Dendritic cell treated with granulocyte-macrophage colony-stimulating factor and Interleukin-4, amounts not matched to agents 40 ng/mL and 50 ng/mL, for 4 days (primary cell): ENCODE measurements around the gene ARHGEF35.
"Not testable (repeated sequence)": the region's sequence is repeated elsewhere in the genome, so short reads cannot be mapped to it uniquely, and the experiment has no call there.

ENCODE experiments used
- H3K27ac Mint-ChIP-seq: one replicate; pipeline ENCODE4 v1.8.0; 2022; ENCODE audit warnings: mild to moderate bottlenecking, mixed read lengths
- H3K27me3 Mint-ChIP-seq: one replicate; pipeline ENCODE4 v1.8.0; 2022; ENCODE audit warnings: mild to moderate bottlenecking, mixed read lengths
- H3K36me3 Mint-ChIP-seq: one replicate; pipeline ENCODE4 v1.8.0; 2022; ENCODE audit warnings: low read depth, mixed read lengths
- H3K4me1 Mint-ChIP-seq: one replicate; pipeline ENCODE4 v1.8.0; 2022; ENCODE audit warnings: low read depth, mixed read lengths
- H3K4me3 Mint-ChIP-seq: one replicate; pipeline ENCODE4 v1.8.0; 2022; ENCODE audit warnings: mild to moderate bottlenecking, moderate library complexity, mixed read lengths
- H3K9me3 Mint-ChIP-seq: one replicate; pipeline ENCODE4 v1.8.0; 2022; ENCODE audit warnings: mixed read lengths
- intact Hi-C: fragments of 100-400 bp; cut with micrococcal nuclease; formaldehyde crosslinking; loops from one replicate; pipeline ENCODE4 v1.15.0; 2022

Gene ARHGEF35

GRCh38 chr7:144195212-144195872 lies at the start of gene ARHGEF35:
Gene ARHGEF35 (minus strand): TSS chr7:144195833. CDS start chr7:144188383, 7,450 bp downstream.
- H3K27me3 Mint-ChIP-seq, H3K9me3 Mint-ChIP-seq, H3K4me1 Mint-ChIP-seq, H3K36me3 Mint-ChIP-seq, H3K27ac Mint-ChIP-seq, intact Hi-C loops, H3K4me3 Mint-ChIP-seq: not testable (repeated sequence)

DNA sequence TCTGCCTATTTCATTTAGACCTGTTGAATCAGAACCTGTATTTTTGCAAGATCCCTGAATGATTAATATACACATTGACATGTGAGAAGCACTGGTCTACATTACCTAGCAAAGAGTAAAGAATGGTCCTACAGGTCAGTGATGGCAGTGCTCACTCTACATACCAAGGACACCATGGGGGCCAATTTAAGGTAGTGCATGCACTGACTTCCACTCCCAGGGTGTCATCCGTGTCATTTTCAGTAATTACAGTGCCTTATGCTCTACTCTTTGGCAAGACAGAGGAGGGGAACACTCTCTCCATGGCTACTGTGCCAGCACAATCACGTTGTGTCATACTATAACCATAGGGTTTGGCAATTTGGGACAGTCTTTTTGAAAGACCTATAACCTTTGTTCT lies 49.7 kb upstream of the ARHGEF35 start:
- H3K27ac Mint-ChIP-seq, H3K36me3 Mint-ChIP-seq, H3K4me3 Mint-ChIP-seq, H3K4me1 Mint-ChIP-seq, intact Hi-C loops, H3K27me3 Mint-ChIP-seq, H3K9me3 Mint-ChIP-seq: not testable (repeated sequence)

DNA sequence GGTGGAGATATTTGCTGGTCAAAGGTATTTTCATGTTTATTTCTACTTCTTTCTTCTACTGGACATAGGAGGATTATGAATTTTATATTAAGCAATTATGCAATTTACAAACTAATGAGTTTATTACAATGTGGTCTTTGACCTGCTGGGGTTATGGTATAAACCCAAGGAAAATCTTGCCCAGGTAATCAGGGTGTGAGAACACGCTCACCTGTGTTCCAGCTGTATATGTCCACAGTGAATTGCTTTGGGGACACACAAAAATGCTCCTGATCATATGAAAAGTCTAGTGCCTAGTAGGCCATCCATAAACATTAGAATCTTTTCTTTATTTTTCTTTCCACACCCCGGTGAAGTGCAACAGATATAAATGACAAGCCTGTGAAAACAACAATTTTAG lies 43.7 kb upstream of the ARHGEF35 start, which contains the start of gene OR2A42:
Gene OR2A42, minus strand, starts transcription at position 241 of the 400 bp plus-strand sequence. CDS start 6,762 bp downstream, outside the sequence.
- H3K9me3 Mint-ChIP-seq, intact Hi-C loops, H3K4me3 Mint-ChIP-seq, H3K36me3 Mint-ChIP-seq, H3K27ac Mint-ChIP-seq, H3K27me3 Mint-ChIP-seq, H3K4me1 Mint-ChIP-seq: not testable (repeated sequence)

- H3K27me3 Mint-ChIP-seq, H3K9me3 Mint-ChIP-seq, H3K36me3 Mint-ChIP-seq, H3K27ac Mint-ChIP-seq, H3K4me3 Mint-ChIP-seq, intact Hi-C loops, H3K4me1 Mint-ChIP-seq: not testable (repeated sequence)
Observed at GRCh38 chr7:144238530-144239082, 43.0 kb upstream of the ARHGEF35 start.

GRCh38 chr7:144233039-144233438 lies 37.4 kb upstream of the ARHGEF35 start:
- H3K27ac Mint-ChIP-seq, H3K36me3 Mint-ChIP-seq, H3K9me3 Mint-ChIP-seq, H3K4me3 Mint-ChIP-seq, intact Hi-C loops, H3K4me1 Mint-ChIP-seq, H3K27me3 Mint-ChIP-seq: not testable (repeated sequence)

GRCh38 chr7:144231027-144231426 lies 35.4 kb upstream of the ARHGEF35 start:
- H3K27ac Mint-ChIP-seq, H3K36me3 Mint-ChIP-seq, H3K27me3 Mint-ChIP-seq, H3K4me3 Mint-ChIP-seq, intact Hi-C loops, H3K9me3 Mint-ChIP-seq, H3K4me1 Mint-ChIP-seq: not testable (repeated sequence)

DNA sequence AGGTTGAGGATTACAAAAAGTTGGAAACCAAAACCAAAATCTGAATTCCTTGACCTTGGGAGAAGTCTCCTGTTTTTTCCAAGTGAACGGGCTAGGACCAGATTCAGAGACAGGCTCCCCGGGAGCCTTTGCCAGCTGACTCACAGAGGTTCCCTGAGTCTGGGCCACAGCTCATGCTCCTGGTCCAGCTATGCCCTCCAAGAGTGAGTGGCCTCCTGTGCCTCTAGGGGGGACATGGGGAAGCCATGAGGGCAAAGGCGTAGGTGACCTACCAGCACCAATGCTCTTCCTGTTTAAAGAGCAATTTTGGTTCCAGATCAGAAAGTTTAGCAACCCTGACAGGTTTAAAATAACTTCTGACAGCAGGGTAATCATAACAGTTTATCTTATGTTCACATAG lies 33.2 kb upstream of the ARHGEF35 start:
- H3K36me3 Mint-ChIP-seq, H3K4me1 Mint-ChIP-seq, H3K9me3 Mint-ChIP-seq, intact Hi-C loops, H3K27me3 Mint-ChIP-seq, H3K4me3 Mint-ChIP-seq, H3K27ac Mint-ChIP-seq: not testable (repeated sequence)

- H3K4me3 Mint-ChIP-seq, H3K36me3 Mint-ChIP-seq, H3K27ac Mint-ChIP-seq, intact Hi-C loops, H3K9me3 Mint-ChIP-seq, H3K4me1 Mint-ChIP-seq, H3K27me3 Mint-ChIP-seq: not testable (repeated sequence)
Observed at GRCh38 chr7:144226866-144227265, 31.2 kb upstream of the ARHGEF35 start.

DNA sequence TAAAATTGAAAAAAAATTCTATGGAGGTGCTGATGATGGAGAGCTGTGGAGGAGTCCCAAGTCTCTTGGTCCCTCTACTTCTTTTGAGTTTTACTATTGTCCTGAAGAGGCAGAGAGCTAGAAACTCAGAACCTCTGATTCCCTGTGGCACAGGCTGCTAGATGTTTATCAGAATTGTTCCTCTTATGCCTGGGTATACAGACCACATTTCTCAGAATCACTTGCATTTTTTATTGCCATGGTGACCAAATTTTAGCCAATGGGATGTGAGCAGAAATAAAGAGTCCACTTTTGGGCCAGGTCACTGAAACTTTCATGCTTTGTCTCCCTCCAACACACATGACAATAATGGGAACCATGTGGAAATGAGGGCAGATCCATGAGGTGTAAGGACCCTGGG lies 28.0 kb upstream of the ARHGEF35 start:
- intact Hi-C loops, H3K4me3 Mint-ChIP-seq, H3K27ac Mint-ChIP-seq, H3K27me3 Mint-ChIP-seq, H3K4me1 Mint-ChIP-seq, H3K9me3 Mint-ChIP-seq, H3K36me3 Mint-ChIP-seq: not testable (repeated sequence)

- H3K27me3 Mint-ChIP-seq, H3K4me3 Mint-ChIP-seq, H3K27ac Mint-ChIP-seq, H3K9me3 Mint-ChIP-seq, H3K4me1 Mint-ChIP-seq, intact Hi-C loops, H3K36me3 Mint-ChIP-seq: not testable (repeated sequence)
Observed at GRCh38 chr7:144220531-144220930, 24.9 kb upstream of the ARHGEF35 start.

DNA sequence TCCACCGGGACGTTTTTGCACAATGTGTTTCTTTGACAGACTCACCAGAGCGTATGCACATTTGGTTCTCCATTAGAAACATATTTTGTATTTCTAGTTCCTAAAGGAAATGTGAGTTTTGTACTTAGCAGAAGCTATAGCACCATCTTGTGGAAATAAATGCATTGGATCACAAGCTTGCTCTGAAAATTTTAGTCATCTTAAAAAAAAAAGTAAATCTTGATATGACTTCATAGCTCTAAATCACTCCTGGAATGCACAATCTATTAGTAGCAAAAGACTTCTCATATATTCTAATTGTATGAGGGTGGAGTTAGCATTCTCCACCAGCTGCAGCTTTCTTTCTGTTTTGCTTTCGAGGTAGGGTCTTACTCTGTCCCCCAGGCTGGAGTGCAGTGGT lies 23.5 kb upstream of the ARHGEF35 start:
- H3K27ac Mint-ChIP-seq, H3K27me3 Mint-ChIP-seq, H3K4me3 Mint-ChIP-seq, H3K9me3 Mint-ChIP-seq, H3K36me3 Mint-ChIP-seq, intact Hi-C loops, H3K4me1 Mint-ChIP-seq: not testable (repeated sequence)

GRCh38 chr7:144218581-144218980 lies 22.9 kb upstream of the ARHGEF35 start:
- intact Hi-C loops, H3K4me1 Mint-ChIP-seq, H3K27me3 Mint-ChIP-seq, H3K9me3 Mint-ChIP-seq, H3K27ac Mint-ChIP-seq, H3K4me3 Mint-ChIP-seq, H3K36me3 Mint-ChIP-seq: not testable (repeated sequence)

DNA sequence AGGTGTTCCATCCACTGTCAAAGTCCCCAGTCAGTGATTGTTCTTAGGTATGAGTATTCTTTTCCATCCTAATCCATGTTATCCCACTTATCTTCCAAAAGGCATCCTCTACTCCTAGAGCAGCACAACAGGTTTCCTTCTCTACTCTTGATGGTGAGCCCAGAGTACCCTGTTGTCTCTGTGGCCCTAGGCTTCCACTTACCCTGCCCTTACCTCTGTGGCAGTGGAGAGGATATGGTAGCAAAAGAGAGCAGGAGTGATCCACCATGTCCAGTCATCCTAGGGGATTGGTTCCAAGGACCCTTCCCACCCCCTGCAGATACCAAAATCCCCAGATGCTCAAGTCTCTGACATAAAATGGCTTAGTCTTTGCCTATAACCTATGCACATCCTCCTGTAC lies 21.6 kb upstream of the ARHGEF35 start:
- H3K36me3 Mint-ChIP-seq, H3K27me3 Mint-ChIP-seq, intact Hi-C loops, H3K9me3 Mint-ChIP-seq, H3K4me3 Mint-ChIP-seq, H3K27ac Mint-ChIP-seq, H3K4me1 Mint-ChIP-seq: not testable (repeated sequence)

GRCh38 chr7:144205306-144205705 lies 9.7 kb upstream of the ARHGEF35 start:
- H3K27ac Mint-ChIP-seq, H3K9me3 Mint-ChIP-seq, H3K27me3 Mint-ChIP-seq: not testable (repeated sequence)

DNA sequence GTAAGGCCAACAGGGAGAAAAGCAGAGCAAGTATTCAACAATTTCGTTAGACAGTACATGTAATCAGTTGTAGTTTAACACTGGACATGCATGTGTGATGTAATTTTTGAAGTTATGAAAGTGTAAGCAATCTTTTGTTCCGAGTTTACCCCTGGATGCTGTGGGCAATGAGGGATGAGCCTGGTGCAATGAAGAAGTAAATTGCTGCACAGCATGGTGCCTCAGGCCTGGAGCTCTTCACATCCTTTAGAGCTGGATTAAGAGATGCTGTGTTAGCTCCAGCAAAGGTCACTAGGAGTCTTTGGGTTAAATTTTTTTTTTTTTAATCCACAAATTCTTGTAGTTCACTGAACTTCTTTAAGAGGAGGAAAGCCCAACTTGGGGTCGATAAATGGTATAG lies 7.5 kb upstream of the ARHGEF35 start:
- H3K36me3 Mint-ChIP-seq, H3K4me3 Mint-ChIP-seq, H3K9me3 Mint-ChIP-seq, intact Hi-C loops, H3K27me3 Mint-ChIP-seq, H3K27ac Mint-ChIP-seq, H3K4me1 Mint-ChIP-seq: not testable (repeated sequence)

More at GRCh38 chr7:144205306-144205705, 9.7 kb upstream of the ARHGEF35 start:
- H3K4me3 Mint-ChIP-seq, H3K36me3 Mint-ChIP-seq, intact Hi-C loops, H3K4me1 Mint-ChIP-seq: not testable (repeated sequence)
